ENCODE data around the gene RPGRIP1L. TPM values are rescaled to one million over a fixed set of nuclear protein-coding genes. Genes with fewer than 3 reads are reported as not detected.

Gene RPGRIP1L
- total and polyA plus RNA-seq, 2 of the 13 experiments (the other 11 are each of a cell fraction or from before 2014, with no cell fraction given) = 5.0 to 13.5 TPM

GRCh38 chr16:53740933-53741531 is 37.4 kb upstream of the RPGRIP1L start (continued):
- TF ChIP-seq FOXP1 (IDR thresholded peaks at IDR 0.05) (peak; percentile 43; the same call in 1 of the 2 replicates), FOXP1 (CRISPR knock-in tag; IDR thresholded peaks at IDR 0.05) (peak; percentile 84), TBX2 (CRISPR knock-in tag; IDR thresholded peaks at IDR 0.05; ENCODE audit: borderline replicate concordance) (no peak), PAXIP1 (CRISPR knock-in tag; conservative IDR thresholded peaks at IDR 0.05) (peak; percentile 28; the same call in 1 of the 2 replicates), FOXA3 (CRISPR knock-in tag; IDR thresholded peaks at IDR 0.05) (peak; percentile 42; the same call in 1 of the 2 replicates), NR2F6 (IDR thresholded peaks at IDR 0.05) (peak; percentile 15; the same call in 1 of the 2 replicates), NR2F6 (CRISPR knock-in tag; IDR thresholded peaks at IDR 0.05) (no peak), SOX5 (CRISPR knock-in tag; IDR thresholded peaks at IDR 0.05; ENCODE audit: borderline replicate concordance) (peak; percentile 81; the same call in 1 of the 2 replicates), FOXP4 (CRISPR knock-in tag; IDR thresholded peaks at IDR 0.05) (peak; percentile 44; the same call in 1 of the 2 replicates), ARID5B (CRISPR knock-in tag; IDR thresholded peaks at IDR 0.05) (peak; percentile 42; the same call in 1 of the 2 replicates), ZNF235 (CRISPR knock-in tag; IDR thresholded peaks at IDR 0.05; ENCODE audit: borderline replicate concordance) (no peak), MAFK (conservative IDR thresholded peaks at IDR 0.05 in 1 of 2, IDR thresholded peaks at IDR 0.05 in 1 of 2; ENCODE audit: low read length in 2 of 2) (peak in 1 of 2 experiments; percentile 25; a peak in 2 of 4 replicates), ARID3A (IDR thresholded peaks at IDR 0.05; ENCODE audit: low read depth, low read length) (peak; percentile 22; the same call in 1 of the 2 replicates), GATAD2A (CRISPR knock-in tag; IDR thresholded peaks at IDR 0.05) (peak; percentile 53), TFDP2 (CRISPR knock-in tag; IDR thresholded peaks at IDR 0.05) (no peak)
